GM21737 (cell line): ENCODE results near the gene ST8SIA6.

ENCODE experiments used
- ATAC-seq: cut with Tn5 transposase; IDR thresholded peaks from one replicate; pipeline ENCODE4 v1.9.1; 2021; ENCODE audit warnings: mild to moderate bottlenecking, moderate library complexity; ENCODE audit not compliant: unreplicated experiment

Gene ST8SIA6

GRCh38 chr10:17387861-17388503 is 66.4 kb downstream of the ST8SIA6 start:
- no peak for ATAC-seq

- no peak for ATAC-seq
Observed at GRCh38 chr10:17386616-17387075, 67.7 kb downstream of the ST8SIA6 start.

- no peak for ATAC-seq
Observed at GRCh38 chr10:17386021-17386420, 68.4 kb downstream of the ST8SIA6 start.

- ATAC-seq, result no peak
Observed at GRCh38 chr10:17385066-17385465, 69.3 kb downstream of the ST8SIA6 start.

GRCh38 chr10:17383801-17384555 is 70.4 kb downstream of the ST8SIA6 start:
- no peak for ATAC-seq

GRCh38 chr10:17381502-17382142 is 72.8 kb downstream of the ST8SIA6 start:
- ATAC-seq, result no peak

GRCh38 chr10:17380888-17381287 is 73.5 kb downstream of the ST8SIA6 start:
- no peak for ATAC-seq

- no peak for ATAC-seq
Observed at GRCh38 chr10:17380016-17380415, 74.4 kb downstream of the ST8SIA6 start.

- no peak for ATAC-seq
Observed at GRCh38 chr10:17379151-17379690, 75.2 kb downstream of the ST8SIA6 start.

- ATAC-seq, result no peak
Observed at GRCh38 chr10:17375936-17376584, 78.3 kb downstream of the ST8SIA6 start.

- no peak for ATAC-seq
Observed at GRCh38 chr10:17368708-17369272, 85.6 kb downstream of the ST8SIA6 start.

GRCh38 chr10:17366705-17367104 is 87.7 kb downstream of the ST8SIA6 start:
- ATAC-seq, result no peak

GRCh38 chr10:17365402-17365801 is 89.0 kb downstream of the ST8SIA6 start:
- no peak for ATAC-seq

- ATAC-seq, result no peak
Observed at GRCh38 chr10:17358461-17358860, 95.9 kb downstream of the ST8SIA6 start.

- ATAC-seq, result no peak
Observed at GRCh38 chr10:17357781-17358180, 96.6 kb downstream of the ST8SIA6 start.

GRCh38 chr10:17356820-17357219 is 97.6 kb downstream of the ST8SIA6 start:
- no peak for ATAC-seq

GRCh38 chr10:17354781-17355180 is 99.6 kb downstream of the ST8SIA6 start:
- ATAC-seq, result no peak

GRCh38 chr10:17353568-17354300 is 100.7 kb downstream of the ST8SIA6 start:
- ATAC-seq, result no peak

GRCh38 chr10:17352583-17352982 is 101.8 kb downstream of the ST8SIA6 start:
- ATAC-seq, result no peak

GRCh38 chr10:17351506-17351905 is 102.9 kb downstream of the ST8SIA6 start:
- no peak for ATAC-seq
